K562 (cell line): ENCODE data around the gene SNX25. TPM values are rescaled to one million over a fixed set of nuclear protein-coding genes. Genes with fewer than 3 reads are reported as not detected.
"Not testable (repeated sequence)": the region's sequence is repeated elsewhere in the genome, so short reads cannot be mapped to it uniquely, and the experiment has no call there.

ENCODE experiments used
- ATAC-seq: fragments of 200-7000 bp; cut with Tn5 transposase; 3 replicates; pipeline ENCODE4 v1.9.1; 2020; ENCODE audit warnings: moderate library complexity
- BruUV-seq: library from RNA; stranded (reverse); fragments of 400-500 nt; replicated peaks from 2 replicates; lab custom pipeline; 2021; lab: Mats Ljungman, UMichigan
- CTCF ChIA-PET: fragments of 300-600 bp; formaldehyde crosslinking; extraction: SDS; loops from one replicate; lab custom pipeline; 2021; ENCODE audit warnings: low intra/inter-chr PET ratio; lab: Yijun Ruan, JAX
- POLR2A ChIA-PET: fragments of 300-600, 350-650 bp; sonication (Branson Sonifier 250); formaldehyde crosslinking; extraction: SDS; loops from one replicate; lab custom pipeline; 2021; ENCODE audit warnings: antibody characterized with exemption, inconsistent platforms; lab: Yijun Ruan, JAX
- DNase-seq, 4 experiments: peaks; one replicate each; pipeline versions ENCODE4 v3.0.0 to v3.0.0-alpha.2; 2011 to 2018; ENCODE audit warnings: low spot score in 3 of 4, mixed read lengths in 3 of 4; ENCODE audit errors: extremely low read depth in 1 of 4
- FAIRE-seq: peaks from 2 replicates; lab custom pipeline; 2011; peaks lifted over from hg19 to GRCh38; lab: Jason Lieb, UNC
- H2AFZ ChIP-seq: 2 replicates; pipeline ENCODE4 v1.6.0; 2011; ENCODE audit warnings: low read depth, low read length, control low read depth, inconsistent platforms
- H3K27ac ChIP-seq: fragments of 200-600 bp; 3 replicates; pipeline ENCODE4 v1.8.0; 2011; ENCODE audit warnings: low read depth, mild to moderate bottlenecking, control low read depth, inconsistent platforms, low read length, moderate library complexity, mixed read lengths; ENCODE audit errors: extremely low read depth
- H3K27me3 ChIP-seq, 2 experiments: fragments of 300-600 bp in 1 of 2; 2 replicates in 1 of 2; 3 replicates in 1 of 2; pipeline versions ENCODE4 v1.6.0 to v1.8.0; 2011; ENCODE audit warnings: inconsistent platforms in 2 of 2, low read length in 2 of 2, mild to moderate bottlenecking in 1 of 2, mixed read lengths in 1 of 2, moderate library complexity in 1 of 2; ENCODE audit not compliant: control insufficient read depth in 2 of 2, insufficient read depth in 2 of 2
- H3K36me3 ChIP-seq: fragments of 300-600 bp; 3 replicates; pipeline ENCODE4 v1.8.0; 2011; ENCODE audit warnings: mild to moderate bottlenecking, low read length, inconsistent platforms; ENCODE audit not compliant: control insufficient read depth, insufficient read depth
- H3K4me1 ChIP-seq, 2 experiments: fragments of 200-600 bp in 1 of 2; replicated peaks in 1 of 2; 2 replicates in 1 of 2; 3 replicates in 1 of 2; pipeline versions ENCODE4 v1.5.1 to v1.8.0; 2011; ENCODE audit warnings: inconsistent platforms in 2 of 2, low read length in 2 of 2, mild to moderate bottlenecking in 1 of 2, mixed read lengths in 1 of 2, moderate library complexity in 1 of 2; ENCODE audit not compliant: control insufficient read depth in 2 of 2, insufficient read depth in 2 of 2
- H3K4me2 ChIP-seq: 2 replicates; pipeline ENCODE4 v1.6.1; 2011; ENCODE audit warnings: low read length, control low read depth, inconsistent platforms, mixed read lengths; ENCODE audit not compliant: insufficient read depth
- H3K4me3 ChIP-seq: fragments of 200-600 bp; sonication (generic), shearing (Covaris generic); 2 replicates; pipeline ENCODE4 v1.5.1; 2016; ENCODE audit warnings: control low read depth, inconsistent platforms
- H3K79me2 ChIP-seq: fragments of 200-600 bp; 3 replicates; pipeline ENCODE4 v1.8.0; 2011; ENCODE audit warnings: low read length, inconsistent platforms; ENCODE audit not compliant: control insufficient read depth, insufficient read depth
- H3K9ac ChIP-seq, 2 experiments: 2 replicates each; pipeline versions ENCODE4 v1.6.0 to v1.6.1; 2011; ENCODE audit warnings: low read depth in 2 of 2, low read length in 2 of 2, control low read depth in 1 of 2, inconsistent platforms in 1 of 2, mild to moderate bottlenecking in 1 of 2, mixed read lengths in 1 of 2; ENCODE audit not compliant: insufficient read depth in 1 of 2
- H3K9me1 ChIP-seq: one replicate; pipeline ENCODE4 v1.6.0; 2011; ENCODE audit warnings: inconsistent platforms, mild to moderate bottlenecking, low read length, moderate library complexity; ENCODE audit not compliant: control insufficient read depth, insufficient read depth
- H3K9me3 ChIP-seq: replicated peaks from 2 replicates; pipeline ENCODE4 v1.5.1; 2011; ENCODE audit warnings: low read depth, low read length, inconsistent platforms; ENCODE audit not compliant: control insufficient read depth, insufficient read depth
- H4K20me1 ChIP-seq: replicated peaks from 2 replicates; pipeline ENCODE4 v1.6.1; 2011; ENCODE audit warnings: low read length, inconsistent platforms, mixed read lengths; ENCODE audit not compliant: control insufficient read depth, insufficient read depth
- ATF3 ChIP-seq, 2 experiments: fragments of 450-650 bp in 1 of 2; sonication (generic) in 1 of 2; formaldehyde crosslinking in 1 of 2; IDR thresholded peaks in 1 of 2; conservative IDR thresholded peaks in 1 of 2; 2 replicates each; pipeline versions ENCODE4 v1.6.1 to v1.8.1; 2016 to 2023; ENCODE audit warnings: mild to moderate bottlenecking in 2 of 2, moderate library complexity in 2 of 2, inconsistent platforms in 1 of 2, missing genetic modification reagents in 1 of 2
- CEBPB ChIP-seq: fragments of 450-650 bp; IDR thresholded peaks from 2 replicates; pipeline ENCODE4 v1.6.1; 2016; ENCODE audit warnings: missing genetic modification characterization, missing compliant biosample characterization
- CEBPG ChIP-seq, 3 experiments: fragments of 200-800 bp in 1 of 3; sonication (Bioruptor generic) in 1 of 3; sonication (generic) in 1 of 3; formaldehyde crosslinking in 1 of 3; IDR thresholded peaks in 2 of 3; conservative IDR thresholded peaks in 1 of 3; 2 replicates each; pipeline versions ENCODE4 v1.6.1 to v1.8.0; 2016 to 2022; ENCODE audit warnings: missing compliant biosample characterization in 2 of 3, missing genetic modification characterization in 2 of 3, mild to moderate bottlenecking in 1 of 3, missing genetic modification reagents in 1 of 3
- WGBS: fragments of 100-300 bp; shearing (Covaris generic); methylation state at CpG from one replicate; pipeline ENCODE4 v1.1.6; 2016; ENCODE audit warnings: low coverage, mixed read lengths; ENCODE audit not compliant: insufficient coverage; ENCODE audit errors: missing lambda C conversion rate; 5-methylcytosine and 5-hydroxymethylcytosine counted together
- in situ Hi-C: fragments of 300-500 bp; cut with MboI; formaldehyde crosslinking; loops from 4 replicates; pipeline ENCODE4 v1.15.0; 2018; ENCODE audit warnings: inconsistent platforms, mixed read lengths
- intact Hi-C: fragments of 100-400 bp; cut with micrococcal nuclease; formaldehyde crosslinking; loops from 2 replicates; pipeline ENCODE4 v1.14.2; 2022
- polyA plus RNA-seq, 8 experiments: library from polyadenylated mRNA; depleted of rRNA in 4 of 8; stranded (reverse) in 5 of 8; unstranded in 3 of 8; fragments of >200 nt; fragmentation: Nextera tagmentation in 2 of 8; fragmentation: Illumina TruSeq in 1 of 8; extraction: Ambion mirVana in 2 of 8; extraction: Trizol in 1 of 8; gene quantifications; 2 replicates each; pipeline versions ENCODE4 v1.2.1 to v1.2.3, GENCODE V29; 2011 to 2014; ENCODE audit warnings: inconsistent platforms in 1 of 8, missing spikeins in 1 of 8
- total RNA-seq, 7 experiments: library from RNA; depleted of rRNA in 6 of 7; stranded (reverse); fragments of >200 nt in 6 of 7; fragmentation: Illumina TruSeq in 2 of 7; extraction: Trizol in 2 of 7; gene quantifications; 2 replicates each; pipeline versions ENCODE4 v1.2.1 to v1.2.3, GENCODE V29; 2011 to 2021; ENCODE audit warnings: low replicate concordance in 1 of 7

SNX25 gene
- total and polyA plus RNA-seq, 9 of the 15 experiments (the other 6 are each of a cell fraction or from before 2014, with no cell fraction given): 2.5 to 23.4 (median 13.3) TPM

GRCh38 chr4:185198189-185198588 is 11.2 kb upstream of the SNX25 start:
- H2AFZ ChIP-seq; BruUV-seq; ATAC-seq; H3K9me3 ChIP-seq; DNase-seq; in situ Hi-C loops; H3K4me2 ChIP-seq; intact Hi-C loops; H3K27me3 ChIP-seq; POLR2A ChIA-PET; FAIRE-seq; H3K27ac ChIP-seq; H3K4me3 ChIP-seq; H4K20me1 ChIP-seq; CTCF ChIA-PET; H3K9me1 ChIP-seq; H3K9ac ChIP-seq; TF ChIP-seq ATF3 (CRISPR knock-in tag; conservative IDR thresholded peaks at IDR 0.05); CEBPG (tag; conservative IDR thresholded peaks at IDR 0.05 in 1 of 2, IDR thresholded peaks at IDR 0.05 in 1 of 2): not testable (repeated sequence)
- WGBS: 79% methylated on average over 4 of the region's 4 CpGs
- TF ChIP-seq ATF3 (IDR thresholded peaks at IDR 0.05): peak; percentile 62
- peak; percentile 69 for TF ChIP-seq CEBPG (CRISPR knock-in tag; IDR thresholded peaks at IDR 0.05)
- TF ChIP-seq CEBPB (tag): 0 out of 2 replicates have a peak, but pooled peaks have one; percentile 6
- peaks cover 21% of the 10 kb centered on the region; the same call in 2 of the 3 replicates for H3K36me3 ChIP-seq
- peaks cover 83% of the 10 kb centered on the region for H3K79me2 ChIP-seq
- peaks cover 5 to 10% of the 10 kb centered on the region in 2 experiments; a peak in 4 of 5 replicates for H3K4me1 ChIP-seq
